Gastrocnemius medialis (tissue), 4 donors: ENCODE measurements around the gene SND1.
A peak's percentile ranks its signal among the peaks of the same experiment; 100 is the strongest.

Experiments used
- CTCF ChIP-seq, 5 experiments: fragments of 450-650 bp in 3 of 5; fragments of 200-600 bp in 2 of 5; sonication (generic) in 2 of 5; IDR thresholded peaks in 4 of 5; conservative IDR thresholded peaks in 1 of 5; 1 replicate in 4 of 5; 2 replicates in 1 of 5; pipeline ENCODE4 v1.5.1; 2016 to 2019; ENCODE audit warnings: antibody characterized with exemption in 5 of 5, mild to moderate bottlenecking in 3 of 5, moderate library complexity in 3 of 5
- POLR2A ChIP-seq, 2 donors: fragments of 450-650 bp; IDR thresholded peaks; one replicate each; pipeline ENCODE4 v1.6.1; 2017; ENCODE audit warnings: antibody characterized with exemption in 2 of 2, mild to moderate bottlenecking in 2 of 2, moderate library complexity in 2 of 2

DNA sequence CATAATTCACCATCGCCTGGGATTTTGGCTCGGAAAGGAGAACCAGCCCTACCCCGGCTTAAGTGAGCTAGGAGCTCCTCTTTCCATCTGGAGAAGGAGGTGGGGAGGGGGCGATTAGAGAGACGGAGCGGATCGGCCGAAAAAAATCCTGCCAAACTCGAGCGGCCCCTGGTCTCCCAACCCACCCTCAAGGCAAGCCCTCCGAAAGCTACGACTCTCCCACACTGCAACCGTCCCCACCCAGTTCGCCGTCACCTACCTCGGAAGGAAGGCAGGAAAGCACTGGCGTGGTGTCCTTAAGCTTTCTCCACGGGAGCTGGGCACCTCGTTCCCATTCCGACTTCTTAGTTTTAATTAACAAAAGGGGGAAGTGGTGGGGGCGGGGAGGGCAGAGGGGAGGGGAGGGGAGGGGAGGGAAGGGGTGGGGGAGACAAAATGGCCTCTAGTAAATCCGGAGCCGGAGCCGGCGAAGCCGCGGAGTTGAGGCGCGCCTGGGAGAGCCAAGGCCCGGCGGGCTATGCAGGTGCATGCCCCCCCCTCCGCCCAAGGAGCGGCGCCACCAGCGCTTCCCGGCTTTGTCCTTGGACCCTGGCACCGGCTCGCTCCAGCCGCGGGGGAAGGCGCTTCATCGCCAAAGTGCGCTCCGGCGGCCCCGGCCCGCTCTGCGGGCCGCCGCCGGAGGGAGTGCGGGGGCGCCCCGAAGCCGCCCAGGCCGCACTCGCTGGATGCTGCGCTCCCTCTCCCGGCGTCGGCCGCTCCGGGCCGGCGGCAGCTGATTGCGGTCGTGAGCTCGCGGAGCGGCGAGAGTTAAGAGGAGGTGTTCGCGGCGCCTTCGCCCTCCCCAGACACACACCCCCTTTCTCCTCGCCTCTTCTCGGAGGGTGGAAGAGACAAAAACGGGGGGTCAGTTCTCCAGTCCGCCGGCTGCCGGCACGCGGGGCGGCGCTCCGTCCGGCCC lies 378.9 kb downstream of the SND1 start, which contains the start of gene LRRC4:
- TF ChIP-seq CTCF (IDR thresholded peaks at IDR 0.05 in 4 of 5, conservative IDR thresholded peaks at IDR 0.05 in 1 of 5) (peak in 1 of 5 experiments; percentile 20), POLR2A (IDR thresholded peaks at IDR 0.05) (no peak)
